HEK293T (cell line): ENCODE results near the gene PGM5.

Experiments used
- CTCF ChIA-PET: fragments of 350-600 bp; formaldehyde crosslinking; extraction: SDS; loops from one replicate; lab custom pipeline; 2021; ENCODE audit warnings: antibody characterized with exemption, inconsistent platforms; lab: Yijun Ruan, JAX
- POLR2A ChIA-PET: fragments of 350-600 bp; formaldehyde crosslinking; extraction: SDS; loops from one replicate; lab custom pipeline; 2020; ENCODE audit warnings: antibody characterized with exemption, inconsistent platforms; lab: Yijun Ruan, JAX
- DNase-seq: peaks from one replicate; pipeline ENCODE4 v3.0.0; 2012; ENCODE audit warnings: mixed read lengths; ENCODE audit errors: extremely low spot score
- ARNT ChIP-seq: fragments of 450-650 bp; IDR thresholded peaks from 2 replicates; pipeline ENCODE4 v1.6.1; 2017; ENCODE audit warnings: mild to moderate bottlenecking
- BHLHE40 ChIP-seq: fragments of 450-650 bp; IDR thresholded peaks from 2 replicates; pipeline ENCODE4 v1.6.1; 2016; ENCODE audit warnings: mild to moderate bottlenecking, moderate library complexity, borderline replicate concordance
- CTBP1 ChIP-seq: fragments of 450-650 bp; IDR thresholded peaks from 2 replicates; pipeline ENCODE4 v1.6.1; 2016; ENCODE audit warnings: borderline replicate concordance
- ELF4 ChIP-seq: fragments of 450-650 bp; IDR thresholded peaks from 2 replicates; pipeline ENCODE4 v1.6.1; 2017; ENCODE audit warnings: antibody characterized with exemption
- FOXA1 ChIP-seq: fragments of 450-650 bp; IDR thresholded peaks from 2 replicates; pipeline ENCODE4 v1.6.1; 2016; ENCODE audit warnings: mild to moderate bottlenecking
- FOXK2 ChIP-seq: fragments of 450-650 bp; IDR thresholded peaks from 2 replicates; pipeline ENCODE4 v1.6.1; 2016; ENCODE audit warnings: mild to moderate bottlenecking
- FOXM1 ChIP-seq: fragments of 450-650 bp; IDR thresholded peaks from 2 replicates; pipeline ENCODE4 v1.6.1; 2017; ENCODE audit warnings: mild to moderate bottlenecking, borderline replicate concordance
- HDGF ChIP-seq: fragments of 450-650 bp; IDR thresholded peaks from 2 replicates; pipeline ENCODE4 v1.6.1; 2017; ENCODE audit warnings: antibody characterized with exemption, borderline replicate concordance
- L3MBTL2 ChIP-seq: fragments of 450-650 bp; conservative IDR thresholded peaks from 2 replicates; pipeline ENCODE4 v1.6.1; 2016; ENCODE audit warnings: mild to moderate bottlenecking
- LEF1 ChIP-seq: fragments of 450-650 bp; IDR thresholded peaks from 2 replicates; pipeline ENCODE4 v1.6.1; 2017; ENCODE audit warnings: mild to moderate bottlenecking, borderline replicate concordance
- NFRKB ChIP-seq: fragments of 450-650 bp; IDR thresholded peaks from 2 replicates; pipeline ENCODE4 v1.6.1; 2016; ENCODE audit warnings: mild to moderate bottlenecking, moderate library complexity
- SP1 ChIP-seq: fragments of 450-650 bp; IDR thresholded peaks from 2 replicates; pipeline ENCODE4 v1.6.1; 2017
- SUZ12 ChIP-seq: fragments of 450-650 bp; IDR thresholded peaks from 2 replicates; pipeline ENCODE4 v1.6.1; 2016; ENCODE audit warnings: mild to moderate bottlenecking
- TARDBP ChIP-seq: fragments of 450-650 bp; IDR thresholded peaks from 2 replicates; pipeline ENCODE4 v1.6.1; 2016
- ZNF384 ChIP-seq: fragments of 450-650 bp; IDR thresholded peaks from 2 replicates; pipeline ENCODE4 v1.6.1; 2016
- TF ChIP-seq, protein P1 (sequence below): fragments of 450-650 bp; IDR thresholded peaks from 2 replicates; pipeline ENCODE4 v1.6.1; 2016

Gene PGM5

DNA sequence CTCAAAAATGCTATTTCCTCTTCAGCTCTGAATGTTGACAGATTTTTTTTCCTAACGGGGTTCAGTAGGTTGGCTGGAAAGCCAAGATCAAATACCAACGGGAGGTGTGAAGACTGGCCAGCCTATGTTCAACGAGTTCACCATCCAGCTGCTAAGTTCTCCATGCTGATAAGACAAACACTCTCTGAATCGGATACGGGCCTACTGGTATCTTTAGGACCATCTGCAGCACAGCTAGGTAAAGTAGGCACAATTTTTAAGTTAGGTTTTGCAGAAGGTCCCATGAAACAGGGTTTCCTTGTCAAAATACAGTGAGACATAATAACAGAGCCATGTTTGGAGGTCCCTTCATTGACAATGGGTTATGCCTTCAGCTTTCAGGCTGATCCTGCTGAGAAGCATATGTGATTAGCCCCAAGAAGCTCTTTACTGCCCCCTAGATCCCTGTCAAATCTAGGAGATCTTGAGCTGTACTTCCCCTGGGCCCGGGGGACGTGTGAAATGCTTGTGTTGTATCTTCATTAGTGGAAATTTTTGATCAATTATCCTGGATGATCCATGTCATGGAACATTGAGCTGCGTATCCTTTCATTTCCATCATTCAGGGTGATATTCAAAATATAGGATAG, 60.6 kb downstream of the PGM5 start:
- no peak for TF ChIP-seq HDGF
- no peak for TF ChIP-seq BHLHE40
- TF ChIP-seq LEF1 = no peak
- TF ChIP-seq SP1 = no peak
- TF ChIP-seq, protein P1, sequence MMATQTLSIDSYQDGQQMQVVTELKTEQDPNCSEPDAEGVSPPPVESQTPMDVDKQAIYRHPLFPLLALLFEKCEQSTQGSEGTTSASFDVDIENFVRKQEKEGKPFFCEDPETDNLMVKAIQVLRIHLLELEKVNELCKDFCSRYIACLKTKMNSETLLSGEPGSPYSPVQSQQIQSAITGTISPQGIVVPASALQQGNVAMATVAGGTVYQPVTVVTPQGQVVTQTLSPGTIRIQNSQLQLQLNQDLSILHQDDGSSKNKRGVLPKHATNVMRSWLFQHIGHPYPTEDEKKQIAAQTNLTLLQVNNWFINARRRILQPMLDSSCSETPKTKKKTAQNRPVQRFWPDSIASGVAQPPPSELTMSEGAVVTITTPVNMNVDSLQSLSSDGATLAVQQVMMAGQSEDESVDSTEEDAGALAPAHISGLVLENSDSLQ = no peak
- no peak for TF ChIP-seq SUZ12
- TF ChIP-seq ARNT = no peak
- TF ChIP-seq TARDBP = no peak
- no peak for TF ChIP-seq CTBP1
- no peak for TF ChIP-seq FOXM1
- no peak for TF ChIP-seq NFRKB
- no peak for TF ChIP-seq FOXA1
- TF ChIP-seq L3MBTL2 = no peak
- no peak for TF ChIP-seq FOXK2
- TF ChIP-seq ELF4 = no peak
- no peak for TF ChIP-seq ZNF384
- ChIA-PET POLR2A (no interaction called here), CTCF (interaction anchor here (0.7 kb wide), 1 partner anchor 73 kb away, joined by 5 read pairs; no protein-coding TSS in a partner anchor)
- DNase-seq = peak; percentile 39

DNA sequence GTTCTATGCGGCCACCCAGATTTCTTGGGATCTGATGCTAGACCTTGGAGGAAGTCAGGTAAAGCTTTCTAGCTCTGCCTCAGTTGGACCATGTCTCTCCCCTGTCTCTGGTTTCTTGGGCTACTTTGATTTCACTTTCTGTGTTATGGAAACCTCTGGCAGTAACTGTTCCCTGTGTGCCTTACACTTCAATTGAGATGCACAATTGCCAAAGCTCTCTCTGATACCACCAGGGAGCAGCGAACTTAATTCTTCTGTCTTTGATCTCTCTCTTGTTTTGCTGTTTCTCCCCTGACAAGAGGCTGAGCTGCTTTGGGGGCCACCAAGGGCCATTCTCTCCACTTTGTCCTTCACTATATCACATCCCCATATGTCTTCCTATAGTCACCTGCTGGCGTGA, 61.4 kb downstream of the PGM5 start:
- DNase-seq = no peak
- TF ChIP-seq TARDBP = no peak
- no peak for TF ChIP-seq ZNF384
- no peak for TF ChIP-seq L3MBTL2
- ChIA-PET POLR2A (no interaction called here), CTCF (interaction anchor here (0.7 kb wide), 1 partner anchor 72 kb away, joined by 5 read pairs; no protein-coding TSS in a partner anchor)

DNA sequence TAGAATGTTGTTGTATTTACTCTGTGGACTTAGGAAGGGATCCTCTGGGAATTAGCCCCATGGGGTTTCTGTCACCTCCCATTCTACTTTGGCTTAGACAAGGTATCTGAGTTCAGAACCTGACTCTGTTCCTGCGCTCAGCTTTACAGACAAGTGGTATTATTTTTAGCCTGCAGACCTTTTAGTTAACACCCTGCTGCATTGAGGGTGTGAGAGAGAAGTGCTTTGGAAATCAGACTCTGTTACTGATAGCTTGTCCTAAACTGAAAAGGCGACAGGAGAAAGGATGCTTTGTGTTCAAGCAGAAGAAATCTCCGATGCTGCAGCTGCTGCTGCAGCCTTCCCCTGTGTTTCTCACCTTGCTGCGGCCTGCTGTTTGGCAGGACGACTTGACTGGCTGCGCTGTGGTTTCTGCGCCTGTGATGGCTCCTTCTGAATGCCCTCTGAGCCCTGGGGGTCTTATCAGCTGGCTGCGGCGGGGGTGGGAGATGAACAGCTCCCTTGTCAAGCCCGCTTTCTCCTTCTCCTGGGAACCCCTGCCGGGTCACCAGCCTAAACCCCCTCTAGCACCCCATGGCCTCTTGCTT, 61.9 kb downstream of the PGM5 start:
- TF ChIP-seq, protein P1 = no peak
- no peak for TF ChIP-seq NFRKB
- no peak for TF ChIP-seq SP1
- TF ChIP-seq SUZ12 = no peak
- no peak for TF ChIP-seq FOXK2
- no peak for TF ChIP-seq BHLHE40
- CTCF ChIA-PET = no interaction called here
- POLR2A ChIA-PET = no interaction called here
- no peak for DNase-seq

DNA sequence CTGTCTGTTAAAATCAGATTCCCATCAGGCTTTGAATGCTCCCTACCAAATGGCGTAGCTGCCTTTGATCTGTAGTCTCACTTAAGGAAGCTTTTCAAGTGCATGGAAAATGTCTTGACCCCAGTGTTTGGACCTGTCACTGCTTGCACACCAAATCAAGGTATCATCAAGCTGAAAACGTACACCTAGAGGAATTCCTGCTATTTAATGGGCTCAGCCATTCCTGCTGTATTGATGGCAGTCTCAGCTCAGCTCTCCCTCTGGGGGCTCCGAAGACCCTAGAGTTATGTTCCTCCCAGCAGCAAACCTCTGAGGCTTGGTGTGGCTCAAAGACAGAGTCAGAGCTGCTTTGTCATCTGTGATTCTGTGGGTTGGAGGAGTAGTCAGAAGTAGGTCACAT, 63.5 kb downstream of the PGM5 start:
- TF ChIP-seq FOXM1 (no peak), ARNT (no peak), SUZ12 (no peak), HDGF (no peak), ELF4 (no peak), TARDBP (no peak), L3MBTL2 (no peak), ZNF384 (no peak), FOXA1 (no peak), NFRKB (no peak), SP1 (no peak), CTBP1 (no peak), LEF1 (no peak)
- TF ChIP-seq, protein P1 = no peak
- CTCF ChIA-PET = no interaction called here
- POLR2A ChIA-PET = no interaction called here
- no peak for DNase-seq

DNA sequence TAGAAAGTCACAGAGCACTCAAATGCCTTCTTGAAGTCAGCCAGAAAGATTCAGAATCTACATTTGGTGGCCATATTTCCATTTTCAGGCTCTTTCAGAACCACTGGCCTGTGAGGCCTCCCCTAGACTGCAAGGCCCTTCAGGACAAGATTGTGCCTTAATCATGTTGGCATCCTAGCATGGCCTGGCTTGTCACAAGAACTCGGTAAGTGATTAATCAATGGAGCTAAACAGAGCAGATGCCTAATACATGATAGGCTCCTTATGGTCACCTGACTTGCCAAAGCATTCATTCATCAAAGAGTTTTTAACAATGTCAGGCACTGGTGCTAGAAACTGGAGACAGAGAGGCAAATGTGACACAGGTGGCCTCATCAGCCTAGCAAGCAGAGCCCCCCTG, 70.3 kb downstream of the PGM5 start:
- no peak for DNase-seq
- POLR2A ChIA-PET = no interaction called here
- TF ChIP-seq, protein P1 = no peak
- TF ChIP-seq BHLHE40 (no peak), SP1 (no peak), L3MBTL2 (no peak), FOXK2 (no peak), CTBP1 (no peak), ELF4 (no peak), FOXA1 (no peak), SUZ12 (no peak), FOXM1 (no peak), LEF1 (no peak), ARNT (no peak), NFRKB (no peak), TARDBP (no peak), ZNF384 (no peak), HDGF (no peak)
- CTCF ChIA-PET = no interaction called here
